Mesodermal cell (in vitro differentiated cells): ENCODE results near the gene IQGAP1.

ENCODE experiments used
- H3K27ac ChIP-seq: 2 replicates; pipeline ENCODE4 v1.7.0; 2013; ENCODE audit warnings: mild to moderate bottlenecking, low read depth, low read length, moderate library complexity; ENCODE audit not compliant: severe bottlenecking
- H3K36me3 ChIP-seq: 2 replicates; pipeline ENCODE4 v1.7.1; 2013; ENCODE audit warnings: mild to moderate bottlenecking, low read length, moderate library complexity; ENCODE audit not compliant: control insufficient read depth, insufficient read depth
- H3K4me1 ChIP-seq: one replicate; pipeline ENCODE4 v1.7.1; 2013; ENCODE audit warnings: mild to moderate bottlenecking, low read length; ENCODE audit not compliant: insufficient read depth, control insufficient read depth, poor library complexity, severe bottlenecking
- H3K4me3 ChIP-seq: 2 replicates; pipeline ENCODE4 v1.7.0; 2013; ENCODE audit warnings: low read length, control low read depth, mild to moderate bottlenecking; ENCODE audit not compliant: insufficient read depth, poor library complexity, severe bottlenecking; ENCODE audit errors: extremely low read depth
- H3K9me3 ChIP-seq: 2 replicates; pipeline ENCODE4 v1.7.1; 2013; ENCODE audit warnings: mild to moderate bottlenecking, low read length, moderate library complexity; ENCODE audit not compliant: control insufficient read depth
- WGBS, 2 experiments: methylation state at CpG; one replicate each; pipeline ENCODE4 v1.1.5; 2013; ENCODE audit warnings: missing lambda C conversion rate in 2 of 2; ENCODE audit not compliant: insufficient coverage in 2 of 2; 5-methylcytosine and 5-hydroxymethylcytosine counted together

The IQGAP1 gene

DNA sequence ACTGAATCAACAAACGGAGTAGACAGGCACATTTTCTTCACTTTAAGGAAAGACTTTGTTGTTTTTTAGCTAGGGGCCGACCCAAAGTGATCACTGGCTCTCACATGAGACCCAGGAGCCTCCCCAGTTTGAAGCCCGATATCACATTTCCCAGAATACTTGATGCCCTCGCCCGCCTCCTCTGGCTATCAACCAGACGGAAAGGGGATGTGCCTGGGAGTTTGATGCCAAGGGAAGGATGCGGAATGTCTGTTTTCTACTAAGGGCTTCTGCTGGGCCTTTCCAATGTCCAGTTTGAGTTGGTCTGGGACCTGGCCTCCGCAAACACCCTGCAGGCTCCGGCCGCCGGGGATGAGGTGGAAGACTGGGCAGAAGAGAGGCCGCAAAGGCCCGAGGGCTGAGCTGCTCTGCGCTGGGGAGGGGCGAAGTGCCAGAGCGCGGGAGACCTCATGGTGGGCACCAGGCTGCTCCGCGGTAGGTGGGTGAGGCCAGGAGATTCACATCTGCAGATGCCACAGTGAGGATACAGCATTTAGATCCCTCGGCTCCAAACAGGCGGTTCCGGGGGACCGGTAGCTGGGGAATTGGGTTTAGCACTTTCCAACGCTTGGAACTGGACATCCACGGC is 36.4 kb upstream of the IQGAP1 start:
- H3K27ac ChIP-seq: no peak overlapping the region
- whole genome bisulfite sequencing, 2 experiments: 29 to 36% methylated on average over 22 to 24 of the region's 25 CpGs
- H3K9me3 ChIP-seq: no peaks in the 10 kb centered on the region
- peak overlapping the region; percentile 75 for H3K4me3 ChIP-seq
- no peaks in the 10 kb centered on the region for H3K4me1 ChIP-seq
- H3K36me3 ChIP-seq: no peaks in the 10 kb centered on the region

DNA sequence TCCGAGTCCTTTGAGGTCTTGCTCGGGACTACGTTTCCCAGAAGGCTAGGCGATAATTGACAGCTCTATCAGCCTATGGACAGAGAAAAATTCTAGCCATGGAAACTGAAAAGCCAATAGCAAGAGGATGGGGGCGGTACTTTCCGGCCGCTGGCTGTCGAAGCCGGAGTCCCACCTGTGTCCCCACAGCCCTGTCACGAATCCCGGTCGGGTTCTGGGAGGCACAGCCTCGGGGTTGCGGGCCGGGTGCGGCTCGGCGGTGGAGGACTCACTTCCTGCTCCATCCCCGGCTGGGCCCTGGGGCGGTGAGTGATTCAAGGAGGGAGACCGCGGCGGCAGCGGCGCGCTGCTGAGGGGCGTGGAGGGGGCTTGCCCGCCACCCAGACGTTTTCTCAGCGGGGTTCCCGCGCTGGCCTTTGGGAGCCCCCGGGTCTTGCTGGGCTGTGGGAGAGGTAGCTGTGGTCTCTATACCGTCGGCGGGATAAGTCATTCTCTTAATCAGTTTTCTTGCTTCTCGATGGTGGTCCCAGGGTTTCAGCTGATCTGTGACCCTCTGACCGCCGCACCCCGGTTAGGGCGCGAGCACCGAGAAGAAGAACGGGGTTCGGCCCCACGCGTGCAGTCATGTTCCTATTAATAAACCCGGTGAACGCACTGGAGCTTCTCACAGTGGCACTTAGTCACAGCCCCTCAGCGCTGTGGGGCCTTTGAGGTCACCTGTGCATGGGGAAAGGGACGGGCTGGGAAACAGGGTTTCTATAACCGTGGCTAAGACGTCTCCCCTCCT is 35.7 kb upstream of the IQGAP1 start, which contains the start of gene ZNF774:
Gene ZNF774 (plus strand): TSS at position 178 of the 787 bp plus-strand sequence. CDS start 2,377 bp downstream, outside the sequence.
- H3K9me3 ChIP-seq: no peaks in the 10 kb centered on the region
- H3K4me3 ChIP-seq: peak within 1 kb of the TSS; percentile 75
- no peak within 1 kb of the TSS for H3K27ac ChIP-seq
- H3K36me3 ChIP-seq: no peaks in the 10 kb centered on the region
- no peaks in the 10 kb centered on the region for H3K4me1 ChIP-seq
- 3 to 5% methylated on average over 41 to 48 of the region's 53 CpGs for WGBS, 2 experiments

DNA sequence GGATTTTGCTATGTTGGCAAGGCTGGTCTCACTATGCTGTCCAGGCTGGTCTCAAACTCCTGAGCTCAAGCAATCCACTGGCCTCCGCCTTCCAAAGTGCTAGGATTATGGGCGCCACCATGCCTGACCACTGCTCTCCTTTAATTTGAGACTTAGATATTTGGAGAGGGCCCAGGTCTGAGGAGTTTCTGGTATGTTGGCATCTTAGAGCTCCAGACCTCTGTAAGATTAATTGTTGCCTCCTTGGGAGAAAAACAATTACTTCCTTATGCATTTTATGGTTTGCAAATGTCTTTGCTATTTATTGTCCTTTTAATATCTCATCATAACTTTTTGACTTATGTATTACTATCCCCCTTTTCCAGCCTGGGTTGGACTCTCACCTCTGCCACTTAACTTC is 33.1 kb upstream of the IQGAP1 start:
- H3K4me1 ChIP-seq: peaks cover 7% of the 10 kb centered on the region
- no peaks in the 10 kb centered on the region for H3K36me3 ChIP-seq
- H3K27ac ChIP-seq: no peak overlapping the region
- no peaks in the 10 kb centered on the region for H3K9me3 ChIP-seq
- no peak overlapping the region for H3K4me3 ChIP-seq
- 81 to 93% methylated on average over 2 of the region's 2 CpGs for WGBS, 2 experiments

- no peaks in the 10 kb centered on the region for H3K9me3 ChIP-seq
- H3K27ac ChIP-seq: peak overlapping the region; percentile 25
- no peak overlapping the region for H3K4me3 ChIP-seq
- H3K4me1 ChIP-seq: peaks cover 21% of the 10 kb centered on the region
- 88 to 92% methylated on average over 4 to 5 of the region's 8 CpGs for WGBS, 2 experiments
- no peaks in the 10 kb centered on the region for H3K36me3 ChIP-seq
Observed at GRCh38 chr15:90358124-90359033, 29.7 kb upstream of the IQGAP1 start.

DNA sequence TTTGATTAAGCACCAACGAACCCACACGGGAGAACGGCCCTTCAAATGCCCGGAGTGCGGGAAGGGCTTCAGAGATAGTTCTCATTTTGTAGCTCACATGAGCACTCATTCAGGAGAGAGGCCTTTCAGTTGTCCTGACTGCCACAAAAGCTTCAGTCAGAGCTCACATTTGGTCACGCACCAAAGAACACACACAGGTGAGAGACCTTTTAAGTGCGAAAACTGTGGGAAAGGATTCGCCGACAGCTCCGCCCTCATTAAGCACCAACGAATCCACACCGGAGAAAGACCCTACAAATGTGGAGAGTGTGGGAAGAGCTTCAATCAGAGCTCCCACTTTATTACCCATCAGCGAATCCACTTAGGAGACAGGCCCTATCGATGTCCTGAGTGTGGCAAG is 27.3 kb upstream of the IQGAP1 start:
- WGBS, 2 experiments: 89 to 91% methylated on average over 13 of the region's 14 CpGs

DNA sequence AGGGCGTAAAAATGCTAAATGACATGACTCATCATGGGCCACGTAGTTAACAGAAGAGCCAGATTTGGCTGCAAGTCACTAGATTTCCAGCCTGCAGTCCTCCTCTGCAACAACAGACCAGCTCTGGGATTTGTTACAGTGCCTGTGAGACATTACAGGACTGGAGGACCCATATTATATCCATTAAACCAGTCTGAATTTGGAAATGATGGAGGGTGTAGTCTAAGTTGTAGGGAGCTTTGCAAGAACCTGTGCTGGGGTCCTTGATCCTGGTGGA is 25.2 kb upstream of the IQGAP1 start:
- H3K4me1 ChIP-seq: peaks cover 25% of the 10 kb centered on the region
- H3K36me3 ChIP-seq: no peaks in the 10 kb centered on the region
- 50 to 80% methylated on average over 1 of the region's 2 CpGs for WGBS, 2 experiments
- no peaks in the 10 kb centered on the region for H3K9me3 ChIP-seq
- peak overlapping the region; percentile 85 for H3K27ac ChIP-seq
- H3K4me3 ChIP-seq: no peak overlapping the region

More for the DNA sequence above, 27.3 kb upstream of the IQGAP1 start:
- H3K36me3 ChIP-seq: no peaks in the 10 kb centered on the region
- no peak overlapping the region for H3K27ac ChIP-seq
- H3K4me3 ChIP-seq: no peak overlapping the region
- H3K4me1 ChIP-seq: peaks cover 25% of the 10 kb centered on the region
- H3K9me3 ChIP-seq: no peaks in the 10 kb centered on the region

DNA sequence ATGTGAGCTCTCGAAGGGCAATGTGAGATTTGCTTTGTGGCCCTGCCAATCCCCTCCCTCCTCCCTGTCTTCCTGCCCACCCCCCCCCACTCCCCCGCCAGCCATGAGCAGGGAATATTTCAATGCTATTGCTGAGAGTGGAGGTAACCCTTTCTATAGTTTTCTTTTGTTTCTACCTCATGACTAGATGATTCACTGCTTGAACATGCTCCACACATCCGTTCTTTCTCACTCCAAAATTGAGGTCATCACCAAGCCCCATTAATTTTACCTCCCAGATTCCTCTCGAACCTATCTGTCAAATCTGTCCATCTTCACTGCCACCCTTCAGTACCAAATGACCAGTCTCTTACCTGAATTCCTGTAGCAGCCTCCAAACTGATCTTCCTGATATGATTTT is 23.8 kb upstream of the IQGAP1 start:
- peaks cover 18% of the 10 kb centered on the region for H3K4me1 ChIP-seq
- no peak overlapping the region for H3K4me3 ChIP-seq
- H3K9me3 ChIP-seq: no peaks in the 10 kb centered on the region
- no peak overlapping the region for H3K27ac ChIP-seq
- H3K36me3 ChIP-seq: no peaks in the 10 kb centered on the region
- WGBS, 2 experiments: 80 to 87% methylated on average over 2 of the region's 4 CpGs

GRCh38 chr15:90365414-90366055 is 22.5 kb upstream of the IQGAP1 start:
- WGBS, 2 experiments: 91 to 98% methylated on average over 12 to 15 of the region's 15 CpGs
- Histone ChIP-seq H3K27ac (no peak overlapping the region), H3K4me3 (no peak overlapping the region), H3K4me1 (peaks cover 18% of the 10 kb centered on the region), H3K9me3 (no peaks in the 10 kb centered on the region), H3K36me3 (no peaks in the 10 kb centered on the region)

GRCh38 chr15:90367576-90367975 is 20.5 kb upstream of the IQGAP1 start:
- Histone ChIP-seq H3K4me3 (no peak overlapping the region), H3K27ac (no peak overlapping the region)

DNA sequence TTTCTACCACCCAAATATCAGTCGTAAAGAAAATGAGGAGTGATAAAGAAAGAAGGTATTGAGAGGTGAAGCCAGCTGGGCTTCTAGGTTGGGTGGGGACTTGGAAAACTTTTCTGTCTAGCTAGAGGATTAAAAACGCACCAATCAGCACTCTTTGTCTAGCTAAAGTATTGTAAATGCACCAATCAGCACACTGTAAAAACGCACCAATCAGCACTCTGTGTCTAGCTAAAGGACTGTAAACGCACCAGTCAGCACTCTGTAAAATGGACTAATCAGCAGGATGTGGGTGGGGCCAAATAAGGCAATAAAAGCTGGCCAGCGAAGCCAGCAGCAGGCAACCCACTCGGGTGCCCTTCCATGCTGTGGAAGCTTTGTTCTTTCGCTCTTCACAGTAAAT is 13.0 kb upstream of the IQGAP1 start:
- Histone ChIP-seq H3K4me3 (no peak overlapping the region), H3K27ac (no peak overlapping the region), H3K36me3 (no peaks in the 10 kb centered on the region), H3K4me1 (no peaks in the 10 kb centered on the region), H3K9me3 (peaks cover 16% of the 10 kb centered on the region)
- WGBS, 2 experiments: 93 to 95% methylated on average over 4 to 6 of the region's 7 CpGs

More at GRCh38 chr15:90367576-90367975, 20.5 kb upstream of the IQGAP1 start:
- H3K4me1 ChIP-seq: peaks cover 9% of the 10 kb centered on the region
- 79 to 80% methylated on average over 3 of the region's 3 CpGs for WGBS, 2 experiments
- H3K9me3 ChIP-seq: no peaks in the 10 kb centered on the region
- H3K36me3 ChIP-seq: no peaks in the 10 kb centered on the region
